Embryonic facial prominence (tissue), 1 donor: ENCODE results near the gene TMEM62.

Experiments used
- DNase-seq: peaks from one replicate; pipeline ENCODE4 v3.0.0-alpha.2; 2016; ENCODE audit errors: extremely low spot score

TMEM62 gene

GRCh38 chr15:43232289-43232874 is 99.0 kb downstream of the TMEM62 start:
- DNase-seq = no peak
